KG1 (cell line): ENCODE results near the gene PALLD.
"Not testable (repeated sequence)": the region's sequence is repeated elsewhere in the genome, so short reads cannot be mapped to it uniquely, and the experiment has no call there.

ENCODE experiments used
- DNase-seq: peaks from one replicate; lab custom pipeline; 2025; lab: John Stamatoyannopoulos, UW

Gene PALLD

GRCh38 chr4:168917138-168917779 lies 420.4 kb downstream of the PALLD start:
- DNase-seq: no peak

GRCh38 chr4:168919706-168920324 lies 423.0 kb downstream of the PALLD start:
- no peak for DNase-seq

- DNase-seq: no peak
Measured at GRCh38 chr4:168920441-168921065, 423.7 kb downstream of the PALLD start.

- DNase-seq: peak; percentile 4
Measured at GRCh38 chr4:168923526-168924194, 426.8 kb downstream of the PALLD start.

- DNase-seq: no peak
Measured at GRCh38 chr4:168924667-168925066, 427.8 kb downstream of the PALLD start.

- DNase-seq: no peak
Measured at GRCh38 chr4:168925789-168926490, 429.1 kb downstream of the PALLD start.

GRCh38 chr4:168928346-168928745 lies 431.5 kb downstream of the PALLD start:
- DNase-seq: no peak

- no peak for DNase-seq
Measured at GRCh38 chr4:168928875-168929274, 432.0 kb downstream of the PALLD start.

GRCh38 chr4:168930413-168931196 lies 433.8 kb downstream of the PALLD start:
- DNase-seq: no peak

- DNase-seq: no peak
Measured at GRCh38 chr4:168931215-168931650, 434.4 kb downstream of the PALLD start.

GRCh38 chr4:168932138-168932537 lies 435.3 kb downstream of the PALLD start:
- no peak for DNase-seq

- DNase-seq: no peak
Measured at GRCh38 chr4:168933423-168933822, 436.6 kb downstream of the PALLD start.

GRCh38 chr4:168937473-168937872 lies 440.6 kb downstream of the PALLD start:
- DNase-seq: not testable (repeated sequence)

GRCh38 chr4:168942985-168943384 lies 446.1 kb downstream of the PALLD start:
- DNase-seq: no peak

GRCh38 chr4:168945291-168945690 lies 448.4 kb downstream of the PALLD start:
- no peak for DNase-seq

GRCh38 chr4:168952821-168953246 lies 456.0 kb downstream of the PALLD start:
- not testable (repeated sequence) for DNase-seq

- DNase-seq: no peak
Measured at GRCh38 chr4:168955674-168956073, 458.8 kb downstream of the PALLD start.

GRCh38 chr4:168960716-168961115 lies 463.9 kb downstream of the PALLD start:
- no peak for DNase-seq

- DNase-seq: no peak
Measured at GRCh38 chr4:168972596-168972995, 475.7 kb downstream of the PALLD start.
